ENCODE data around the gene SFTPD.
"Not testable (repeated sequence)": the region's sequence is repeated elsewhere in the genome, so short reads cannot be mapped to it uniquely, and the experiment has no call there.

SFTPD gene

DNA sequence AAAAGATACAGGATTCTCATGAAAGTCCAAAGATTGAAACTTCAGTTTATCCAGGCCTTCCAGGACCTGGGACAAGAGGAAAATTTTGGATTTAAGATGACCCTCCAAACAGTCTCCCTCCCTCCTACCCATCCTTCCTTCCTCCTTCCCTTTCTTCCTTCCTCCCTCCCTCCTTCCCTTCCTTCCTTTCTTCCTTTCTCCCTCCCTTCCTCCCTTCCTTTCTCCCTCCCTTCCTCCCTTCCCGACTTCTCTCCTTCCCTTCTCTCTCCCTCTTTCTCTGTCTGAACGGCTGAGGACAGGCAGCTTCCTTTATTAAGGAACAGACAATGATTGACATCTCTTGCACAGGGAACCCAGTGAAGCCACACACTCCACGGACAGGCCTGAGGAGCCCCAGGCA, 23.3 kb downstream of the SFTPD start:
- DNase-seq (ENCODE audit: low read depth) = no peak

DNA sequence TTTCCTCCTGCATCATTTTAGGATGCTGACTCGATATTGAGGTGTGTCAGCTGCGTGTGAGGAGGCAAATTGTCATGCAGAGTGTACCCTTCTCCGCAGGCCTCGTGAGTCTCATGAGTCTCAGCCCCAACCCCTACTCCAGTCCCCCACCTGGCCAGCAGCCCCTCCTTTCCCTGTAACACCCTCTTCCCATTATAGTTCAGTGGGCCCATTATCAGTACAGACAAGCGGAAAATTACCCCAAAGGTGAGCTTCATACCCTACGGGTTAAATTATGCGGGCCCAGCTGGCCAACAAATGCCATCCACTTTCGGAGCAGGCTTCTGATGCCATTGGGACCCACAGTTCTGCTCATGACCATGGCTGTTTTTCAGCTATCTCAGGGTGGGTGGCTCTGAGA, 25.2 kb downstream of the SFTPD start:
- no peak for DNase-seq (ENCODE audit: low read depth)

DNA sequence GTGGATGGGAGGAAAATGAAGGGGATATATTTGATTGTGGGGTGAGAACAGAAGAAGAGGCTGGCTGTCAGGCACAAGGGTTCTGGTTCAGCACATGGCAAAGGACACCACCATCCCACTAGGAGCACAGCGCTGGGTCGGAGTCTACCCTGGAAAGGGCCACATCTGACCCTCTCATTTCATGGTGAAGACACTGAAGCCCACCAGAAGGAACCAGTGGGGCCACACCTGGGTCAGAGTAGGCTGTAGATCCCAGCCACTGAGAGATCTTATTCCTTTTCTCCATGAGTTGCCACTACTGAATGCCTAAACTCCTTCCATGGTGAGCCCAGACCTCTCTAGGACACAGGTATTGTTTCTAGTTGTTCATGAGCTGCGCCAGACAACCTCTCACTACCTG, 25.8 kb downstream of the SFTPD start:
- DNase-seq (ENCODE audit: low read depth) = no peak

DNA sequence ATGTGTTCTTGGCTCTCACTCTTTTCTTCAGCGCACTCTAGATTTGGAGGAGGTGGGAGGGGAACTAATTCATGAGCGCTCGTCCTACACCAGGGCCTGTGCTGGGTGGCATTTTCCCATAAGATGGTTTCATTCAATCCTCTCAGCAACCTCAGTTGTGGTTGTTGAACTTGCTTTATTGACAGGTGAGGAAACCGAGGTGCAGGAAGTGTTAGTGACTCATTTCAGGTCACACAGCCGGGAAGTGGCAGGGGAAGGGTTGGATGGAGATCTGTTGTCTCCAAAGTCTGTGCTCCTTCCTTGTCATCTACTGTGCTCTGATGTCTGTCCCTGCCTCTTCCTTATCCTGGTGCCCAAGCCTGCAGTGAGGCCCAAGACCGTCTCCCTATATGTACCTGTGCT, 26.9 kb downstream of the SFTPD start:
- DNase-seq (ENCODE audit: low read depth) = not testable (repeated sequence)

DNA sequence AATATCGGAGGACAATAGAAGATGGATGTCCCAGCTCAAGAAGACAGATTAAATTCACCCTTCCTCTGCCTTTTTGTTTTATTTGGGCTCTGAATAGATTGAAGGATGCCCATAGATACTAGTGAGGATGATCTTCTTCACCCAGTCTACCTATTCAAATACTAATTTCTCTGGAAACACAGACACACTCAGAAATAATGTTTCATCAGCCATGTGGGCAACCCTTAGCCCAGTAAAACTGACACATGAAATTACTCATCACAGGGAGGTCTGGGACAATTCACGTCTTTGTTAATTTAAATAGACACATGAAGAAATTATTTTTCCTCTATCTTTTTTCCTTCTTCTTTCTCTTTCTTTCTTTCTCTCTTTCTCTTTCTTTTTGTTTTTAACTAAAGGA, 33.1 kb downstream of the SFTPD start:
- not testable (repeated sequence) for DNase-seq (ENCODE audit: low read depth)

DNA sequence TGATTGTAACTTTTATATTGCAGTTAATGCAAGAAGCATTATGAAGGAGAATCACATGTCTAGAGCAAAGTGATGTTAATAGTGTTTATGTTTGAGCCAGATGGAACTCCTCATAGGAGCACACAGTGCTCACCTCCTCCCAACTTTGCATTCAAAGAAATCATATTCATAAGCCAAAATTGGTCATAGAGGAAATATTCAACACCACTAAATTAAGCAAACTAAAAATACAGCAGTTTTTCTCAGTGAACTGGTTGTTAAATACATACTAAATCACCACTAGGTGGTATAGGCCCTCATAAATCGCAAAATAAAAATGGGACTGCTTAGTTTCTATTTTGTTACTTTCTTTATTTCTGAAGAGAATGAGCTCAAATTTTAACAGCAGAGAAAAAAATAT, 34.4 kb downstream of the SFTPD start:
- DNase-seq (ENCODE audit: low read depth) = not testable (repeated sequence)

DNA sequence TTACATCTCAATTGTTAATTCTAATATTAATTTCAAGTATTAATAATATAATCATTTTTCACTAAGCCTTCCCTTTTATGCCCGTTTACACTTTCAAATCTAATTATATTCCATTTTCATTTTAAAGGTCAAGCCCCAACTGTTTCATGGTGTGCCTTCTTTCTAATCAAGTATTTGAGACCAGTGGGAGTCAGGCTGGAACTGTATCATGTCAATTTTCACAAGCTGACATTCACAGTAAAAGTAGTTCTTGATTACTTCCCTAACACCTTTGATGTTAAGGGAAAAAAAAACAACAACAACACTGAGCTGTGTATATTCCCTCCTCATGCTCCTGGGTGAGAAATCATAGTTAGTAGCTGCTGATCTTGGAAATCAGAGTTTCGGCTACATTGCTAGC, 38.1 kb downstream of the SFTPD start:
- no peak for DNase-seq (ENCODE audit: low read depth)

DNA sequence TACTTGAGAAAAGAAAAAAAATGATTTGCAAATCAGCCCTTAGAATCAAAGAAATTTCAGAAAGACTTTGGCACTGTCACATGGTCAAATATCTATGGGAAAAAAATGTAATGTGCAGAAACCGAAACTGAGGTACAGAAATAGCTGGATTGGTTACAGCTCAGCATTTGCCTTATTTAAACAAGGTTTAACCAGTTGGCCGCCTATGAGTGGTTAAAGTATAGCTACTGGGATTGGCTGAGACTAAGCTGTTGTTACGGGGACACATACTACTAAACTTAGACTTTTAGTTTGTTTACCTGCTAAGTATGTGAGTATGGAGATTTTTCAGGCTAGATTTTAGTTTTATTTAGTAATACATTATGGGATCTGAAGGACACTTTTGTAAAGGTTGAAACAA, 38.6 kb downstream of the SFTPD start:
- no peak for DNase-seq (ENCODE audit: low read depth)

DNA sequence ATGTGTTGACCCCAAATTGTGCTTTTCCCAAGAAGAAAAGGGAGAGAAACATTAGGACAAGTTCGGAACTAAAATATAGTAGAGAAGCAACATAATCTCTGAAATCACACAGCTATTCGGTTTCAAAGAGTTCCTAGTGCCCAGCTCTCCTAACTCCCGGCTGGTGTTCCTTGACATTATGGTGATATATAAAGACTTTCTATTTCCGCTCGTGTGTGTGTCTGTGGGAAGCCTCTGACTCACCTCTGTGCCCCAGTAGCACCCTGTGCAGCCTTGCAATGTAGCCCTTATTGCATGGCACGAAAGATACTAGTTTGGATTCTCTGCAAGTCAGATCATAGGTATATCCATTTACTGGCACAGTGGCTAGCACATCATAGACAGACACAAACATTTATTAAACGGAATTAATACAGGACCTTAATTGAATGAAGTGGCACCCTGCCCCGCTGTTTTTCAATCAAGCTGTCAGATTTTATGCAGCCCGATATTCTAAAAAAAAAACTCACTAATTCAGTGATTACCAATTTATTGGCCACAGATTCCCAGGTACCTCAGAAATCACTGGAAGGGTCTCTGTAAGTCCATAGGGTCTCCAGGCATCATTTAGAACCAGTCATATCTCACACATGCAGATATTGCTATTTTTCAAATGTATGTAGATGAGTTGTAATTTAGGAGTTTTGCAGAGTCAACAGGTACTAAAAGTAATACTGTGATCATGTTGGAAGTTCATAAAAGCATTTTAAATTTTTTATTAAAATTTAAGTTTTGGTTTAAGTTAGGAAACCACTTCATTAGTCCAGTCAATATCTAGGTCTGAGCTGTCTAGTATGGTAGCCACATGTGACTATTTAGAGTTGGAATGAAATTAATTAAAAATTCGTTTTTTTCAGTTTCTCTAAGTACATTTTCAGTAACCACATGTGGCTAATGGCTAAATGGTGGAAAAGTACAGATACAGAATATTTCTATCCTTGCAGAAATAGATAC, 43.3 kb downstream of the SFTPD start:
- no peak for DNase-seq (ENCODE audit: low read depth)

DNA sequence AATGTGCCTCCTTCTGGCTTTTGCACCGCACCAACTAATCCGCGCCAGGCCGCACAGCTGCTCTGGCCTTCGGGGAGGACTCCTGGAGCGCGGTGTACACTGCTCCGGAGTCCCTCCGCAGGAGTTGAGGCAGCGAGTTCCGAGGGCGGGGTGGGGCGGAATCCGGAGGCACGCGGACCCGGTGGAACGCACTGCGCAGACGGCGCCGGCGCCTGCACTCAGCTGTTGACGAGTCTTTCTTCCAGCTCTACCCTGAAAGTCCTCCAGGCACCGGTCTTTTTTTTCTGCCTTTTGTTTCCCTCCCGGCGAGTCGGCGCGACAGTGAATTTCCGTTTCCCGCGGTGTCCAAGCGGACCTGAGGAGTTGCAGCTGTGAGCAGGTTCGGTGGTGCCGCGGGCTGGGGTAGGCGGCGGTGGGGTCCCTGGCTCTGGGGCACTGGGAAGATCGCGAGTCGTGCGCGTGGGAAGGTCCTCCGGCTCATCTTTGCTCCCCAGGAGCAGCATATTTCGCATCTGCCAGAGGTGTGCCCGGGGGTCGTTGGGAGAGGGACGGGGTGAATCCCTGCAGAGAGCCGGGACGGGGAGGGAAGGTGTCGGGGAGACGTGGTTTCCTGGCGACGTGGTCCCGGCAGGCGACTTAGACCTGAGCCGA, 44.1 kb downstream of the SFTPD start:
- DNase-seq (ENCODE audit: low read depth) = peak; percentile 40

DNA sequence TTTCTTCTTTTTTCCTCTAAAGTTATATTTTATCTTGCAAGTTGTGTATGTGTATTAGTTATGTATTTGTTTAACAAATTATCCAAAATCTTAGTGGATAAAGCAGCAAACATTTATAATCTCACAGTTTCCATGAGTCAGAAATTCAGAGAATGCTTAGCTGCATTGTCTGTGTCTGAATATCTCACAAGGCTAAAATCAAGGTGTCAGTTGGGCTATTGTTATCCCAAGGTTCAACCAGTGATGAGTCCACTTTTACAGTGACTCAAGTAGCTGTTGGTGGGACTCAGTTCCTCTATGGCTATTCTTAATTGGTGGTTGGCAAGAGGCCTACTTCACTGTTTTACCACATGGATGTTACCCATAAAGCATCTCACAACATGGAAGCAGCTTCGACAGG, 47.3 kb downstream of the SFTPD start:
- not testable (repeated sequence) for DNase-seq (ENCODE audit: low read depth)

DNA sequence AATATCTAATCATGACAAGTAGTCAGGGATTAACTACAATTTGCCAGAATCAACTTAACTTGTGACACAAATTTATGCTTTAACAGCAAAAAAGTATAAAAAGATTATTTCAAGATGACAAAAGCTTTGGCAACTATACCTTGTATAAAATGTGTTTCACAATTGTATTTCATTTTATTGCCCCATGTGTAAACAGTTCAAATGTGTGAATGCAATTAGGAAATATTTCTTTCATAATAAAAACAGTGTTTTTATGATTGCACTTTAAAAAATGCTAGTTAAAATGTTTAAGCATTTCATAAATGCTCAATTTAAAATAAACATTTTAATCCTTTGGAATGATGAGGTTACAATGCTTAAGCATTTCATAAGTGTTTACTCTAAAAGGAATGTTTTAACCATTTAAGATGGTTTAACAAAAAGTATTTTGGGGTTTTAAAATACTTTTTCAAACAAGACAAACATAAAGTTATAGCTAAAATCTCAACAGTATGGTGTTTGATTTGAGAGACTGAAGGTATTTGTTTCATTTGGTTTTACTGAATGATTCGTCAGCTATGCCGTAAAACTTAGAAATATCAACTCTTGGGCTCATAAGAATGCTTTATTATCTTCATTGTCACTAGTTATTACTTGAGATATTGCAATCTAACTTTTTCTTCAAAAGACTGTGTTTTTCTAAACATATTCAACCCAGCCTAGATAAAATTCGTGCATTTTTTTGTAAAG, 50.1 kb downstream of the SFTPD start:
- no peak for DNase-seq (ENCODE audit: low read depth)

DNA sequence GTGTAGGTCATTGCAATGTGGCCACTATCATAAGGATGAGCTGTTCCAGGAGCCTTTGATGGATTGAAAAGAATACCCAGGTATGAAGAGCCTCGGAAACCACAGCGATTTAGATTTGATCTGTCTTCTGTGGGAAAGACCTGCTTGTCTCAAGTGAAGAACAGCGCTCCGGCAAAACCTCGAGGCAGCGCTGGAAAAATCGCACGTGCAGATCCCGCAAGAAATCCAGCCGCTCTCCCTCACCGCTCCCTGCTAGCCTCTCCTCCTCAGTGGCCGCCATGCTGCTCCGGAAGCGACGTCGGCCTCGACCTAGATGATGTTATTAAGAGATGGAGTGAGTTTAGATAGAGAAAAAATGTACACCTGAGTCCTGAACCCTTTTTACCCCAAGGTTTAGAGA, 56.0 kb downstream of the SFTPD start:
- not testable (repeated sequence) for DNase-seq (ENCODE audit: low read depth)

DNA sequence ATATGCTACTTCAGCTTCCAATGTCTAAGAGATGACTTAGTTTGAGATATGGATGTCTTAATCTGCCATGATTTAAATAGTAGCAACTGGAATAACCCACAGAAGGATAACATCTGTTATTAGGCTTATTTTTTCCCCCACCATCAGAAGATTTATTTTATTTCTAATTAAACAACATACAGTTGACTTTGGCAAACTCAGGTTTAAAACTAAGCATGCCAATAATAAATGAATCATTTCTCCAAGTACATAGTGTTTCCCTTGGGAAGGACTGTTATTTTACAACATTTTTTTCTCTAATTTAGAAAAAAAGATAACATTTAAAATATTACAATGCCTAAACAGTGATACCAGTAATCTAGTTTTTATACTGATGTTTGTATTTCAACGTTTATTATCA, 58.4 kb downstream of the SFTPD start:
- DNase-seq (ENCODE audit: low read depth) = no peak

DNA sequence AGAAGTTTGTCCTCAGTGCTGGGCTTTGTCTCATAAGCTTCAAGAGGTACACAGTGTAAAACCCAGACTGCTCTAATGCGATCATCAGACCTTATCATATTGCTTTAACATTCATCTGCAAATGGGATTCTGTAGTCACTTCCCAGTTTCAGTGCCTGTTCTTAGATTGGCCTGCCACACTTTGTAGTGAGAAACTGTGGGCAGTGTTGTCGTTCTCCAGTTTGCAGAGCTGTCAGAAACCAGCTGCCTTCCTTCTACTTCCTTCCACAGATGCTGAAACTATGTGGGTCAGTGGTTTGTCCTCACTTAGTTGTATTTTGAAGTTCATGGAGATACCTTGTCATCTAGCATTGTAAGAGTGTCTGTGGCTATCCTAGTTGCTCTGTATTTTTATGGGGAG, 59.9 kb downstream of the SFTPD start:
- DNase-seq (ENCODE audit: low read depth) = not testable (repeated sequence)
